ENCODE measurements around the gene FAM78B.

The FAM78B gene

GRCh38 chr1:166119471-166119965 lies 47.3 kb downstream of the FAM78B start:
- no peak for DNase-seq (ENCODE audit: low read depth in 2 of 2)

- DNase-seq (ENCODE audit: low read depth in 2 of 2) = no peak
These were observed 49.0 kb downstream of the FAM78B start for GRCh38 chr1:166117776-166118175.

GRCh38 chr1:166116026-166116425 lies 50.8 kb downstream of the FAM78B start:
- no peak for DNase-seq (ENCODE audit: low read depth in 2 of 2)

- DNase-seq (ENCODE audit: low read depth in 2 of 2) = no peak
These were observed 52.4 kb downstream of the FAM78B start for GRCh38 chr1:166114419-166114818.

GRCh38 chr1:166113630-166114029 lies 53.2 kb downstream of the FAM78B start:
- DNase-seq (ENCODE audit: low read depth in 2 of 2) = no peak

- no peak for DNase-seq (ENCODE audit: low read depth in 2 of 2)
These were observed 53.8 kb downstream of the FAM78B start for GRCh38 chr1:166113031-166113430.

GRCh38 chr1:166112425-166112824 lies 54.4 kb downstream of the FAM78B start:
- DNase-seq (ENCODE audit: low read depth in 2 of 2) = no peak

GRCh38 chr1:166111430-166111829 lies 55.4 kb downstream of the FAM78B start:
- DNase-seq (ENCODE audit: low read depth in 2 of 2) = no peak

- DNase-seq (ENCODE audit: low read depth in 2 of 2) = no peak
These were observed 76.6 kb downstream of the FAM78B start for GRCh38 chr1:166090244-166090643.

GRCh38 chr1:166089804-166090203 lies 77.0 kb downstream of the FAM78B start:
- no peak for DNase-seq (ENCODE audit: low read depth in 2 of 2)

GRCh38 chr1:166088572-166088955 lies 78.2 kb downstream of the FAM78B start:
- no peak for DNase-seq (ENCODE audit: low read depth in 2 of 2)

- DNase-seq (ENCODE audit: low read depth in 2 of 2) = no peak
These were observed 78.8 kb downstream of the FAM78B start for GRCh38 chr1:166087734-166088571.

- no peak for DNase-seq (ENCODE audit: low read depth in 2 of 2)
These were observed 80.5 kb downstream of the FAM78B start for GRCh38 chr1:166086113-166086883.

- no peak for DNase-seq (ENCODE audit: low read depth in 2 of 2)
These were observed 82.2 kb downstream of the FAM78B start for GRCh38 chr1:166084613-166085012.

GRCh38 chr1:166083887-166084286 lies 82.9 kb downstream of the FAM78B start:
- DNase-seq (ENCODE audit: low read depth in 2 of 2) = no peak

- DNase-seq (ENCODE audit: low read depth in 2 of 2) = no peak
These were observed 84.2 kb downstream of the FAM78B start for GRCh38 chr1:166082601-166083000.

- no peak for DNase-seq (ENCODE audit: low read depth in 2 of 2)
These were observed 85.6 kb downstream of the FAM78B start for GRCh38 chr1:166080967-166081870.

GRCh38 chr1:166080277-166080966 lies 86.4 kb downstream of the FAM78B start:
- DNase-seq (ENCODE audit: low read depth in 2 of 2) = no peak

GRCh38 chr1:166079276-166079675 lies 87.5 kb downstream of the FAM78B start:
- no peak for DNase-seq (ENCODE audit: low read depth in 2 of 2)

- no peak for DNase-seq (ENCODE audit: low read depth in 2 of 2)
These were observed 93.3 kb downstream of the FAM78B start for GRCh38 chr1:166073489-166073888.

GRCh38 chr1:166069390-166069789 lies 97.4 kb downstream of the FAM78B start:
- no peak for DNase-seq (ENCODE audit: low read depth in 2 of 2)
